HG02884 (cell line): ENCODE measurements around the gene TMEM40.
A peak's percentile ranks its signal among the peaks of the same experiment; 100 is the strongest.
"Not testable (repeated sequence)": the region's sequence is repeated elsewhere in the genome, so short reads cannot be mapped to it uniquely, and the experiment has no call there.

Experiments
- ATAC-seq: cut with Tn5 transposase; IDR thresholded peaks from one replicate; pipeline ENCODE4 v1.9.1; 2021; ENCODE audit warnings: mild to moderate bottlenecking, moderate library complexity; ENCODE audit not compliant: unreplicated experiment

The TMEM40 gene

GRCh38 chr3:12752102-12752501 lies 7.0 kb downstream of the TMEM40 start:
- ATAC-seq = no peak

GRCh38 chr3:12751571-12751970 lies 7.5 kb downstream of the TMEM40 start:
- no peak for ATAC-seq

GRCh38 chr3:12750658-12751071 lies 8.4 kb downstream of the TMEM40 start:
- ATAC-seq = peak; percentile 53

- peak; percentile 29 for ATAC-seq
These were observed 8.8 kb downstream of the TMEM40 start for GRCh38 chr3:12750223-12750622.

GRCh38 chr3:12748477-12748876 lies 10.6 kb downstream of the TMEM40 start:
- ATAC-seq = no peak

GRCh38 chr3:12746419-12746818 lies 12.6 kb downstream of the TMEM40 start:
- no peak for ATAC-seq

GRCh38 chr3:12744326-12744725 lies 14.7 kb downstream of the TMEM40 start:
- no peak for ATAC-seq

- ATAC-seq = no peak
These were observed 15.5 kb downstream of the TMEM40 start for GRCh38 chr3:12743583-12743982.

- ATAC-seq = no peak
These were observed 16.5 kb downstream of the TMEM40 start for GRCh38 chr3:12742330-12743107.

- no peak for ATAC-seq
These were observed 17.9 kb downstream of the TMEM40 start for GRCh38 chr3:12741209-12741608.

GRCh38 chr3:12737833-12738232 lies 21.2 kb downstream of the TMEM40 start:
- ATAC-seq = no peak

GRCh38 chr3:12737319-12737718 lies 21.7 kb downstream of the TMEM40 start:
- no peak for ATAC-seq

GRCh38 chr3:12734960-12735359 lies 24.1 kb downstream of the TMEM40 start:
- no peak for ATAC-seq

GRCh38 chr3:12733566-12733965 lies 25.5 kb downstream of the TMEM40 start:
- no peak for ATAC-seq

GRCh38 chr3:12730506-12731242 lies 28.4 kb downstream of the TMEM40 start:
- no peak for ATAC-seq

GRCh38 chr3:12729051-12729651 lies 29.9 kb downstream of the TMEM40 start:
- ATAC-seq = no peak

- ATAC-seq = no peak
These were observed 31.1 kb downstream of the TMEM40 start for GRCh38 chr3:12727937-12728336.

GRCh38 chr3:12727481-12727880 lies 31.6 kb downstream of the TMEM40 start:
- no peak for ATAC-seq

- ATAC-seq = no peak
These were observed 33.6 kb downstream of the TMEM40 start for GRCh38 chr3:12725436-12725835.

GRCh38 chr3:12724794-12725193 lies 34.3 kb downstream of the TMEM40 start:
- no peak for ATAC-seq

- not testable (repeated sequence) for ATAC-seq
These were observed 35.7 kb downstream of the TMEM40 start for GRCh38 chr3:12723362-12723761.

- no peak for ATAC-seq
These were observed 36.8 kb downstream of the TMEM40 start for GRCh38 chr3:12722226-12722625.
